Measurements from ENCODE around the gene BNC2.

The BNC2 gene

DNA sequence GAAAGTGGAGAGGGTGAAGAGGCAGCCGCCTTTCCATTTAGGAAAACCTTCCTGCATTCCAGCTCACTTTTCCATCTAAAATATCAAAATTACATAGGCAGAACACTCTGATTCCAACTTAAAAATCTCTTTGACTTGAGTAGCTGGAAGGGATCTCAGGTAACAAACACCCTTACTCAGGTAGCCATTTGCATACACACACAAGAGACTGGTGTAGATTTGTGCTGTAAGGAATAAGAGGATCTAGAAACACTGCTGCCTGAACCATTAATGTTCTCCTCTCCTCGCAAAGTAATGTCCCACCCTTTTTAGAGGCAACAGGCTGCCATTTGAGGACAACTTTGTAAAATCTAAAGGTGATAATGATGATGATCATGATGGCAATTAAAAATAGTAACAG lies 53.5 kb downstream of the BNC2 start:
- no peak for DNase-seq (ENCODE audit: low read depth)

DNA sequence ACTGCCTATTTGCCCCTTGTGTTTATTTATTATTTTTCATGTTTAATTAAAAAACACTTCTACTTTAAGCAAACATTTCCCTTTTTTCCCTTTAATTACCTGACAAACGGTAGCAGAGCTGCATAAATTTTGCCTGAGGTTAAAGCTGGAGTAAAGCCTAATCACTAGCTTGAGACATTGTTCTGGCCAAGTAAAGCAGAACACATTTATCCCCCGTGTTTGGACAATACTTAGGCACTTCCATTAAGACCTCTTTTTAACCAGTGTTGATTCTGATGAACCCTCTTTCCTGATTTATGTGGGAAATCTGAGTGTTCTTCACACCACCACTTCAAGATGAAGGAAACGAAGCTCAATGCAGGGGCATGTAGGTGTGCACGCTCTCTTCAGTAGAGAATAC lies 54.5 kb downstream of the BNC2 start:
- no peak for DNase-seq (ENCODE audit: low read depth)

DNA sequence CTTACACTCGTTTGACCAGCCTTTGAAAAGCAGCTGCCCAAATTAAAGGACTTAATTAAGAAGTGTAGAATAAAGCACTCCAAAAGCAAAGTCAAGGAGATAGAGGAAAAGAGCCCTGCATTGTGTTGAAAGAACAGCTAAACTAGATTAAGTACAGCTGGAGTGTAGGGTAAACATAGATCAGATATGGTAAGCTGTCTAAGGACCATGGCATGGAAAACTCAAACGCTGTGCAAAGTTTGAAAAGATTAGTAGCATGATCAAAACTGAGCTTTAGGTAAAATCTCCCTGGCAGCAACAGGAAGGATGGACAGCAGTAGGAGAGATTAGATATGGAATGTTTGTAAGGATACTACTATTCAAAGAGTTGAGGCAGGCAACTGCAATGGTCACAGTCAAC lies 55.4 kb downstream of the BNC2 start:
- no peak for DNase-seq (ENCODE audit: low read depth)

DNA sequence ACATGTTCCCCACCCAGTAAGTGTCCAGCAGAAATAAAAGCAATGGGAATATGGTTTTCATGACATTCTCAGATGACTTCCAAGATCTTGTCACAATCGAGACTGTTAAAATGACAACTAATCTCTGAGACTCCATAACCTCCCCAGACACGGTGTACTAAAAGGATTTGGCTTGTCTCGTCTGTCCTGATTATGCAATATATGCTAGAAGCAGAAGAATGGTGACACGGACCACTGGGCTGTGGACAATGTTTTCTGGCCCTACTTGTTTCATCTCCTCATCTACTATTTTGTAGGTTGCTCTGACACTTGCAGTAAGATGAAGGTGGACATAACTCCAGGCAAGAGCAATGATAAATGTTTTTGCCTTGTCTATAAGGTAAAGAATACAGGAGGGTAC lies 56.6 kb downstream of the BNC2 start:
- no peak for DNase-seq (ENCODE audit: low read depth)

DNA sequence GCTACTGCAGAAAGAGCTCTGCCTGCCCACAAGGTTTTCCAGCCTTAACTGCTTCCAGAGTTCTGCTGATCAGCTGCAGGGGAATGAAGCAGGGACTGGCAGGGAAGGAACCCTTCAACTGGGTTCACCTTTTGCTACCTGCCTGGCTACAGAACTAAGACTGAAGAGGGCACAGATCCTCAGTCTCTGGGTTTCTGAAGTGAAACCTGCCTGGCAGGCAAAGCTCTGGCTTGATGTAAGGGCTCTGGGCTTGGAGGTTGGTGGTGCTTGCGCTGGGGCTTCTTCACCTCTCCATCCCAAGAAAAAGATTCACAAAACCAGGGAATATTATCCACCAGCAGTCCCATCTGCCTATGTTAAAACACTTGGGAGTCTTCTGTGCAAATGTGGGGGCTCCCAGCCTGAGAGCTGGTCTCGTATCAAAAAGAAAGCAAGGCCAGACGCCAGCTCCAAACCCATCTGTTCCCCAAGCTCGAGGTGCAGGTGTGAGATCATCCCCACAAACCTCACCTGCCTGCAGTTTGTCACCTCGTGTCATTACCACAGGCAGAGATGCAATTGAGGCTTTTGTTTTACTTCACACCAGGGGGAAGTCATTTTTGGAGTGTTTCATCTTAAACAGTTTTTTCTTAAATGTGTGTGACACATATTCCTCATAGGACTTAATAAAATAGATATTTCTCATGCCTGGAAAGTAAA lies 58.3 kb downstream of the BNC2 start:
- DNase-seq (ENCODE audit: low read depth): no peak

DNA sequence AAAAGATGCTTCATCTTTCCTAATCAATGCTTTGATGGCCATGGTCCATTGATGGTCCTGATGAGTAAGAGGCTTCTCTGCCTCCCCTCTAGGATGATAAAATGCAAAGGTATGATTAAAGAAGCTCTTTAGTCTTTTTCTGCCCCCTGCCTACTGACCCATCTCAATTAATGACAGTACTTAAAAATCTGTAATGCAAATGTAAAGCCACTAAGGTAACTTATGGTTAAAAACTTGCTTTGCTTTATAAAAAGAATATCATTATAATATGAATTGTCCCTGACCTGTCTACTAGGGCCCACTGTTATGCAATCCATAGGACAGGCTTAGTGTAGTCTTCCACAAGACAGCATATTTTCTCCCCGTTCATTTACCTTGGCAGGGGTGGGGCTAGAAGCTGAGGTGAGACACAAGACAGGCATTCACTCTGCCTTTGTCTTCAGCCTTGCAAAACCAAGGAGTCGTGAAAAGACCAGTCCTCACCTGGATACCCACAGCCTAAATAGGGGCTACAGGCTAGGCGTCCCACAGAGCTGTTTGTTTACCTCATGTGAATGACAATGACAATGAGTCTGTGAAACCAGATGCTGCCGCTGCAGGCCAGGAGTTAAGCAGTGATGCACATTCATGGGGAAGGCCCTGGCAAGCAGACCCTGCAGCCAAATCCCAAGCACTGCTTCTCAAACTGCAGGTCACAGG lies 60.4 kb downstream of the BNC2 start:
- DNase-seq (ENCODE audit: low read depth): no peak

DNA sequence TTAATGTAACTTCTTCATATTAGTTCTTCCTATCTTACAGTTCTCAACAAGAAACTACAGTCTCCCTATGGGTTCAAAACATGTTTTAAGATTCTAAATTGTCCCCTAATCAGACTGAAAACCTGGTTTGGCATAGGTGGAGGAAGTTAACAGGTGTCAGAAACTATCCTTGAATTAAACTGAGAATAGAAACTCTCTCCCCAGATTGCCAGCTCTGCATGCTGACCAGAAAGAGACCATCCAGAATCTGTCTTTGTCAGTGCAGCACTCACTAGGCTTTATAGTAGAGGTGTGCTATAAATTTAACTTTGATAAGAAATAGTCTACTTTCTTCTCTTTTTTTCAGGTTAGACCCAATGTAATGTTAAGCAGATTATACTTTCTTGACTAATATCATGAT lies 63.8 kb downstream of the BNC2 start:
- no peak for DNase-seq (ENCODE audit: low read depth)

DNA sequence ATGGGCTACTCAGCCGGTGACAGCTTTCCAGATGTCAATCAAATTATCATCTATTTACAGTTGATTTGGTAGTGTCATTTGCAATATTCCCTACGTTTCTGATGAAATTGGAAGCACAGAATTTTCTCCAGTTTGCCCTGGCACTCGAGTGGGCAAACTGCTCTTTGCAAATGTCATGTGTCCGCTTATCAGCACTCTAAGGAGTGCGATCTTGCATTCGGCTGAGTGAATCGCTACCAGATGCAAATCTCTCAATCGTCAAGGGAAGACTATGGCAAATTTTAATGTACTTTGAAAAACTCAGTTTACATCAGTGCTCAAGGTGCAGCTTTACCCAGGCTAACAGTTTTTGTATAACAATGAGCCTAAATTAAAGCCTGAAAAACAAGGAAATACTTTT lies 66.8 kb downstream of the BNC2 start:
- DNase-seq (ENCODE audit: low read depth): no peak

DNA sequence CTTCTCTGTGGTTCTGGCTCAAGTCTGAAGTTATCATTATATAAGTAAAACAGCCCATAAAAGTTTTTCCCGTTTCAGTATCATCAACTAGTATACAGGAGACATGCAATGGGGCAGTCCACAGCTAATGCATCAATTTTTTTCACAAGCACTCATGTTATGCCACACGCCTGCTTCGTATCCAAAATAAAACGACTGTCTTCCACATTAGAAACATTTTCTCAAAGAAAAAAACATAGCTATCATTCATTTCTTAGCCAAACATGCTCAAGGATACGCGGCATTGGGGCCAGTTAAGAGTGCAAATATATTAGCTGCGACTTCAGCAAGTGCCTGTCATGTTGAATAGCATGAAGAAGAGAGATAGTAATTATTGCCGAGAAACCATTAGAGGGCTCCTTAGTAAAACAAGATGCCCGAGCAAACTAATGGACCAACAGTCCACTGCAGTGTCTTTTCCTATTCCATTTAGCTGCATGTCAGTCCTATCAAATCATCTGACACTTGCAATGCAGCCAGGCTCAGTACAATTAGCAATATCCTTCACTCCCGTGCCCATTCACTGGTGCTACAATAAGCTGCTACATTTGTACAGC lies 68.5 kb downstream of the BNC2 start:
- DNase-seq (ENCODE audit: low read depth): no peak

DNA sequence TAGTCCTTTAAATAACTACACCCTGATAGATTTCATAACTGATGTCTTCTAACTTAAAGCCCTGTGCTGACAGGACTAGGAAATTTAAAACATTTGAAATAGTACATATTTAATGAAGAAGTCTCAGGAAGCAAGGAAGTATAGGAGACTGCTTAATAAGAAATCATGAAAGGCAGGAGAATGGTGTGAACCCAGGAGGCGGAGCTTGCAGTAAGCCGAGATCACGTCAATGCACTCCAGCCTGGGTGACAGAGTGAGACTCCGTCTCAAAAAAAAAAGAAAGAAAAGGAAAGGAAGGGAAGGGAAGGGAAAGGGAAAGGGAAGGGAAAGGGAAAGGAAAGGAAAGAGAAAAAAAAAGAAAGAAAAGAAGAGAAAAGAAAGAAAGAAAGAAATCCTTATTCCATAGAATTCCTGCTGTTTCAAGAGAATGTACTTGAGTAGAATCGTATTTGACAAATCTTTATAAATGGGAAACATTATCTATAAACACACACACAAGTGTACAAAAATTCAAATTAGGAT lies 74.1 kb downstream of the BNC2 start:
- DNase-seq (ENCODE audit: low read depth): no peak

DNA sequence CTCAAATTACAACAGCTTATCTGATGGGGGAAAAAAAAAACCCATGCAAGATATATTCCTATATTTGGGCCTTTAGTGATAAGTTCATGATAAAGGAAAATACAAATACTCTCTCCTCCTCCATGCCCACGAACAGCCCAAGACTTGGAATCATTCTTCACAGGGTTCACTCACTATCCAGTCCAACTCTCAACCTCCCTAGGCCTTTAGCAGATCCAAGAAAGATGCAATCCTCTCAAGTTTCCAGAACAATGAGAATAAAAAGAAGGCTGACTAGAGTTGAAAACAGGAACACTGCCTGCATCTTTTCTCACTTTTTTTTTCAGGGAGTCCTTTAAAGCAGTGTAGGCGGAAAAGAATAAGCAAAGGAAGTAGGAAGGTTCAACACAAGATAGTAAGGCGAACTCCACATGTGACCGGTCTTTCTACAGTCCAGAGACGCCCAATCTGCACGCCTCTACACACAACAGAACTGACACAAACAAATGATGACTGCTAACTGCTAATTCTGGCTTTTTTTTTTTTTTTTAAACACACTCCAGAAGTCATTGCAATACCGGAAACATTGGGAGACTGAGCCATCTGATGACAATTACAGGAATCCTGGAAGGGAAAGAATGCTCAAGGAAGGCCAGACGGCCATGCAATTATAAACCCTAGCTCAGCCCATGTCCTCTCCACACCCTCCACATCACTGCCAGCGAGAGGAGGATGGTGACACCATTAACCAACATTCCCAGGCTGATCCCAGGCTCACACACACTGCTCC lies 75.4 kb downstream of the BNC2 start:
- no peak for DNase-seq (ENCODE audit: low read depth)

DNA sequence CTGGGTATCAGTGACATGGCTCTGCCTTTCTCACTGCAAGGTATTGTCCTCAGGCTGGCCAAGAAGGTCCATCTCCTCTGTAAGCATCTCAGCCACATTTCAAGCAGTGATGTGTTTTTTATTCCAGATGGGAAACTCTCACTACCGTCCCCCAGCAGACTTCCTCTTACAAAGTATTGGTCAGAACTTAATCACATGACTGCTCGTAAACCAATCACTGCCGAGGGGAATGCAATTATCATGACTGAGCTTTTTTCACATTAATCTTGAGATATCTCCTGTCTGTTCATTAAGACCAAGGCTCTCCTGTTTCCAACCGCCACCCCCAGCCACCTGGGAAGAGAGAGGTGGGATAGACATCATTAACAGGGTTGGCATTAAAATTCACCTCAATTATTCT lies 76.4 kb downstream of the BNC2 start:
- no peak for DNase-seq (ENCODE audit: low read depth)

DNA sequence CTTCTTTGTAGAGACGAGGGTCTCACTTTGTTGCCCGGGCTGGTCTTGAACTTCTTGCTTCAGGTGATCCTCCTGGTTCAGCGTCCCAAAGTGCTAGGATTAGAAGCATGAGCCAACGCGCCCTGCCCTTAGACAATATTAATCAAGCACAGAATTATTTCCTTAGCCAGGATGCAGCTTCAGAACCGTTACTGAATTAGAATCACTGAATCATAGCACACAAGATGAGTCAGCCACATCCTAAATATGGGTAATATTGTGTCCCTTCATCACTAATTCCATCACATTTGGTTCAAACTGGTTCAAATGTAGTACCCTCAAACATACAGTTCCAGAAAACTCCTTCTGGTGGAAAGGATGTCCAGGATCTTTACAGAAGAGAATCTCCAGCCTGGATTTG lies 82.7 kb downstream of the BNC2 start:
- DNase-seq (ENCODE audit: low read depth): no peak

DNA sequence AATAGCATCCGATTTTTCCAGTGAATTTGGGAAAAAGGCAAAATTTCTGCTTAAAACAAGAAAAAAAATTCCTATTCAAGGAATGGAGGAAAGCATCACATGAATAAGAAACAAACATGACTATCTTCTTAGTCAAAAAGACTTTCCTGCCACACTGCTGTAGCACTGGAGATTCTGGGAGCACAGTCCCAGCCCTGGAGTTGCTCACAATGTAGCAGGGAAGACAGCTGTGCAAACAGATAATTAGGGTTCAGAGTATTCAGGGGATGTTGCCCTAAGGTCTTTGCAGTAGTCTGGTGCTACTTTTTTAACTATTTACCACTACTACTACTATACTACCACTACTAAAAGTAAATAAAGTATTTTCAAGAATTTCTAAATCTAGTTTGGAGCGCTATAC lies 86.5 kb downstream of the BNC2 start:
- DNase-seq (ENCODE audit: low read depth): no peak

DNA sequence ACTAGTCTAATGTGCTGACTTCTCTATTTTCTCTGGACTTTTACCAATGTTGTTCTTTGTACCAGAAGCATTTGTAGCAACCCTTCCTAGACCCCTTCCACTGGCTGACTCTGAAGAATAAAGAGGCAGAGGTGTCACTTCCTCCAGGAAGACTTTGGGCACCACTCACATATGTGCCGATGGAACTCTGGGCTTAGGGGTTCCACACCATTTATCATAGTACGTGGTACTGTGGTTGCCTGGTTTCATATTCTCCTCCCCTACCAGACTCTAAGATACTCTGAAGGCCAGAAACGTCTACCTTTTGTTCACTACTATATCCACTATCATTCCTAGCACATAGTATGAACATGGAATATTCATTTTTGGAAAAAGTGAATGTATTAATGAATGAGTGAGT lies 88.0 kb downstream of the BNC2 start:
- no peak for DNase-seq (ENCODE audit: low read depth)

DNA sequence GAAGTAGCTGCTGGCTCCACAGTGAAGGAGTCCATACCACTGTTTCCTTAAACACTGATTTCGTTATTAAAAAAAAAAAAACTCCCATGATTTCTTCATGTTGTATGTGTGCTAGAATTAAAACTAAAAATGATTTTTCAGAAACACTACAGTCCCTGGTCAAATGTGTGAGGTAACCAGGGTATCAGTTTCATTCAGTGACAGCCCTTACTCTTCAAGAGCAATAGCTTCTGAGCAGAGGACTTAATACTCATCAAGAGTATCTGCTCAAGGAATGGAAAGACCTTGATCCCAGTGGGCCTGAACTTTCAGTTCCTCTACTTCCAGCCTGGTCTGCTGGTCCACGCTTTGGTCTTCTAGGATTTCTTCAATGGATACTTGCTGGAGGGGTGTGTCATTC lies 95.1 kb downstream of the BNC2 start:
- DNase-seq (ENCODE audit: low read depth): no peak

DNA sequence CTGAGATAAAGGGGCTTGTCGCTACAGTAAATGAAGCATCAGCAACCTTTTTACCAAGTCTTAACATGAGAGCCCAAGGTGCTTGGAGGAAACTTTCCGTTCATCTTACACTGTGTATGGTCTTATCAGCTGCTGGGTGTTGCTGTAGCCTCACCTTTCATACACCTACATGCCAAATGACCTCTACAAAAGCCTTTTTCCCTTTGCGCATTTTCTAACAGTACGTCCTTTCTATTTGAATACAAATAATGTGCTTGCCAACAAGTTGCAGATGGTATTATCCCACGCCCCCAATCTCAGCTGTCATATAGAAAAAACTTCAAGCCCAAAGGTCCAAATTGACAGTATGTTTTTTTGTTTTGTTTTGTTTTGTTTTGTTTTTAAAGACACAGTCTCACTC lies 96.9 kb downstream of the BNC2 start:
- no peak for DNase-seq (ENCODE audit: low read depth)

DNA sequence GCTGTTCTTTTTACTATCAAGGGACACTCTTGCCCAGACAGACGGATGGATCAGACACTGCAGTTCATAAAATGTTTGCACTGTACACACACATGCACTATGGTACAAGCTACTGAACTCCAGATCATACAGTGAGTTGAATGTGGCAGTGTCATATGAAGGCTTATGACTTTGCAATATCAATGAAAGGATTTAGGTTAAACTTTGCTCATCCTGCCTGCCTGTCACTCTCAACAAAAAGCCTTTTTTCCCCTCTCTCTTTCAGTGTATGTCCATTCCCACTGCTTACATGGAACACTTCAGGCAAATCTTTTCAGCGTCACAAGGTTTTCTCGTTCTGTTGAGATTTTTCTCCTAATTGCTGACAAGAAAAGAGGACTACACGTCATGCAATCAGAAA lies 97.4 kb downstream of the BNC2 start:
- DNase-seq (ENCODE audit: low read depth): no peak

DNA sequence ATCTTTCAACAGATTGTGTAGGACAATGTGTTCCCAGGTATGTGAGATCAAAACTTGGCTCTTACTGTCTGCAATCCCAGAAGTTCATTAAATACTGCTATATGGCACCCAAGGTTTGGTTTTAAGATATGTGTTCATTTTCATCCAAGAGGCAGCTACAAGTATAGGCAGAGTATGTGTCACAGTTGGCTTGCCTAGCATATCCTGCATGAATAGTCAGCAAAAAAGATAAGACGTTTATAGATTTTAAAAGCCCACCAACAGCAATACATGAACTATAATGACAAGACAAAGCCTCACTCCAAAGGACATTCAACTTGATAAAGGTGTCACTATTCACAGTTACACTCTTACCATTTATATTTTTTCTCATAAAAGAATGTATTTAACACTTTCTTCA lies 99.1 kb downstream of the BNC2 start:
- DNase-seq (ENCODE audit: low read depth): no peak

DNA sequence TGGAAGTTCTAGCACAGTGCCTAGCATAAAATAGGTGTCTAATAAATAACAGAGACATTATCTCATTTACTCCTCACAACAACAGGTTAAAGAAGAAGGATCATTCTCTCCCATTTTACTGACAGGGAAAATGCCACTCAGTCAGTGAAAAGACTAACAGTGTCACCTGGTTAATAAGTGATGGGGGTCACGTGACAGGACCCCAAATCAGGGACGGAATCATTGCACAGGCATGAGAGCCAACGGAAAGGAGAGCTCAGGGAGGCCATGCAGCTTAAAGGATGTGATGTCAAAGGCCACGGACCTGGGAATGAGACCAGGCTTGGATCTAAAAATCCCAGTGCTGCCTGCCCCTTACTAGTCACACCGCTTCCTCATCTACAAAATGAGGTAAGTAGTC lies 101.2 kb downstream of the BNC2 start:
- DNase-seq (ENCODE audit: low read depth): no peak

DNA sequence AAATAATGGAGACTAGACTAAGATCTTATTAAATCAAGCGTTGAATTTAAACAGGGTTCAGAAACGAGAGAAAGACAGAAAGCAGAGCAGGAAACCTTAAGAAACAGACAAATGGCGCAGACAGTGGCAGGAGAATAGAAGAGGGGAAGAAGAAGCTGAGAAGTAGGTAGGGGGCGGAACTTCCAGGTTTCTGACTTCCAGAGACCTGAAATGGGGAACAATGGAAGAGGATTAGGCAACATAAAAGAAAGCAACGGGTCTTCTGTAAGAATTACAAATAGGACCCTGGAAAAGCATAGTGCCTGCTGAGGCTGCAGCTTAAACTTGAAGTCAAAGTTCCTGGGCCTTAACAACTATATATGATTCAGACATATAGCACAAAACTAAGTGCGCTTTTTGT lies 101.7 kb downstream of the BNC2 start:
- no peak for DNase-seq (ENCODE audit: low read depth)

DNA sequence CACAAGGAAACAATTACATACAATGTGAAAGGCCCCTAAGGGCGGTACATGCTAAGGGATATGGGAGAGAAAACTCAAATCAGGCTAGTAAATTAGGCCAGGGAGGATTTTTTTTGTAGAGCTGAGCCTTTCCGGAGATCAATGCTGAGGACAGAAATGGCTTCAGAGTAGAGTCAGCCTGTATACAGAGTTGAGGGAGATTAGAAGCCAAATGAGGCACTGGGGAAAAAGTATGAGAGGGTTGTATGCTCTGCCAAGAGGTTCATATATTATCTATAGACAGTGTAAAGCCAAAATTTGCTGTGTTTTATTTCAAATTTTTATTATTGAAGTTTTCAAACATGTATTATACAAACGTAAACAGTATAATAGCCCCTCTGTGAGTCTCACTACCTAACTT lies 103.1 kb downstream of the BNC2 start:
- no peak for DNase-seq (ENCODE audit: low read depth)

DNA sequence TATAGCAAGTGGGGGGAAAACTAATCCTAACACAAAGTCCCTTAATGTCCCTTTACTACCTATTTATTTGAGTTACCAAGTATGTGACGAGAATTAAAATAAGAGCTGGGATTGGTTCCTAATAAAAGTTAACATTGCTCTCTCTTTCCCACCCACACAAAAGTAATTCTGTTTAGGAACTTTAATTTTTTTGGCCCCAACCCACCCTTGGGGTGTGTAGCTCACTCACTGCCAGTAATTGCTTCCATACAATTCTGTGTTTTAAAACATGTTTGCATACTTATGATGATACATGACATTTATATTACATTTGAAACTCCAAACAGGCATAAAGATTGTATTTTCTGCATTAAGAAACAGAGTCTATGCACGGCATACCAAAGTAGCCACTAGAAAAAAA lies 106.5 kb downstream of the BNC2 start:
- no peak for DNase-seq (ENCODE audit: low read depth)

Measured in activated T-cell treated with anti-CD3 and anti-CD28 coated beads for 24 hours (primary cell).